ENCODE data around the gene CD34.
"Not testable (repeated sequence)": the region's sequence is repeated elsewhere in the genome, so short reads cannot be mapped to it uniquely, and the experiment has no call there.

CD34 gene

DNA sequence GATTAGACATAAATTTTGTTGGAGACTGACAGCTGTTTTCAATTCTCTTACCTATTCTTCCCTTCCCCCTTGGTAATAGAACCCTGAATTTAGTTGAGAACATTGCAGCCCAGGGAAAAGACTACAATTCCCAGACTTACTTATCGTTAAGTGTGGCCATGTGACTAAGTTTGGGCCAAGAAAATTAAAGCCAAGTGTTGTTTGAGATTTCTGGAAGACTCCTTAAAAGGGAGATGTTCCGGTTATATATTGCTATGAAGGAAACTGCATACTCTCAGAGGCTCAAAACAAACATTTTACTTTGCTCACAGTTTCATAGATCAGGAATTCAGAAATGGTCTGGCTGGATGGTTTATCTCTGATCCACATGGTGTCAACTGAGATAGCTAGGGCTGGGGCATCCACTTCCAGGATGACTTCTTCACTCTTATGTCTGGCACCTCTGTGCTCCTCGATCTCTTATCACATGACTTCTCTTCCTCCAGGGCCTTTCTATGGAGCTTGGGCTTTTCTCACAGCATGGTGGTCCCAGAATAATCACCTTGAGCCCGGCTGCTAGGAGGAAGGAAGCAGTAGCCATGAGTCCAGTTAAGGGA lies 22.4 kb upstream of the CD34 start:
- DNase-seq (ENCODE audit: low spot score): no peak

DNA sequence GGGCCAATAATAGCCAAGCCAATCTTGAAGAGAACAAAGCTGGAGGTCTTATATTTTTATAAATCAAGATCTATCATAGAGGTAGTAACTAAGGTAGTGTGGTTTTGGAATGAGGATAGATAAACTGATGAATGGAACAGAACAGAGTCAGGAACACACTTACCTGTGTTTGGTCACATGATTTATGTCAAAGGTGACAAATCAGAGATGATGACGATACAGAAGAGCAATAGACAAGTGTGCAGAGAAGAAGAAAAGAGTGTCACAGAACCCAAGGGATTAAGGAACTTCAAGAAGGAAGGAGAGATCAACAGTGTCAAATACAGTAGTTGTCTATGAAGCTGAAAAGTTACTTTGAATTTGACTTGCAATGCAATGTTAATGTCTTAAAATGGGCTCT lies 16.1 kb upstream of the CD34 start:
- DNase-seq (ENCODE audit: low spot score): no peak

DNA sequence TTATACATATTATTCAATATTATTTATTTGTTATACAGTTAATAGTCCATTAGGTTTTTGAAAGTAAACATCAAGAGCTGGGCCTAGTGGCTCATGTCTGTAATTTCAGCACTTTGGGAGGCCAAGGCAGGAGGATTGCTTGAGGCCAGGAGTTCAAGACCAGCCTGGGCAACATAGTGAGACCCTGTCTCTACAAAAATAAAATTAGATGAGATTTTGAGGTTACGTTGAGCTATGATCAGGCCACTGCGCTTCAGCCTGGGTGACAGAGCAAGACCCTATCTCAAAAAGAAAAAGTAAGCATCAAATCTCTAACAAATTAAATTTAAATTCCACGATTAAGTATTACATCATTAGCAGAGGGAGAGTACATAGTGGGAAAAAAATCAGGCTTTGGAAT lies 15.0 kb upstream of the CD34 start:
- DNase-seq (ENCODE audit: low spot score): not testable (repeated sequence)

DNA sequence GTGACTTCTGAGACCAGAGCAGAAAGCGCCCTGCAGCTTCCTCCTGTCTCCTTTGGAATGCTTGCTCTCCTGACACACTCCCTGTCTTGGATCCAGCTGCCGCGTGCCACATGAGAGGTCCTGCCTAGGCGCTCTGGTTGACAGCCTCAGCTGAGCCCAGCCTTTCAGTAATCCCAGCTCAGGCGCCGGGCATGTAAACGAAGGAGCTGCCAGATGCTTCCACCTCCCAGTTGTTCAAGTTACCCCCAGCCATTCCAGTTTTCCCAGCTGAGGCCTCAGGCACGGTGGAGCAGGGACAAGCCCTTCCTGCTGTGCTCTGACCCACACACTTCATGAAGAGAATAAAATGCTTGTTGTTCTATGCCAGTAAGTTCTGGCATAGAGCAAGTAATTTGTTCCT lies 14.3 kb upstream of the CD34 start:
- DNase-seq (ENCODE audit: low spot score): peak; percentile 61

DNA sequence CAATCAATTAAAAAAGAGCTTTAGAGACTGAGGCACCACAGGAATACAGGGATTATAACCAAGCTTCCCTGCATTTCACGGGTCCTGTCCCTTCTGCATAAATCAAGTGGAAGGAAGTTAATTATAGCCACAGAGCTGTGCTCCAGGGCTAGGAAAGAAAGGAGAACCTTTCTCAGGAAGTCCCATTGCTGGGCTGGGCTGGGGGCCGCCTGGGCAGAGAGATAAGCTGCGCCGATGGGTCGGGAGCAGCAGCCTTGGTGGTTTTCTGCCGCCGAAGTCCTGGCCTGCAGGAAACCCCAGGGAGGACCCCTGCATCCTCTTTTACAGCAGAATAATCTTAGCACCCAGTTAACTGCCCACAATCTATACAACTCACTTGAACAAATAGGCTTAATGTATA lies 12.6 kb upstream of the CD34 start:
- DNase-seq (ENCODE audit: low spot score): no peak

DNA sequence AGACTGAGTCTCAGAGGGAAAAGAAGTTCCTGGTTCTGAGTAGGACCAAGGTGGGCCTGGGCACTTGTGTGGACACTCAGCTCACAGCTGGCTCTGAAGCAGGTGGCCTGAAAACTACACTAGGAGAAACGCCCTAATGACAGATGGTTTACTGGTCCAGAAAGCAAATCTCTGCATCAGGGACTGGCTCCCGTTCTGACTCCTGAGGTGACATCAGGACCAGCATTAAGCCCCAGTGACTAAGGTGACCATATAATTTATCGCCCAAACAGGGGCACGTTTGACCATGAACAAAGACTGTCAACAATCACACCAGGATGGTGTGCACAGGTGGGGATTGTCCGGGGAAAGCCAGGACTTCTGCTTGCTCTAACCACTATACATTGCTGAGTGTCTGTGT lies 12.2 kb upstream of the CD34 start:
- DNase-seq (ENCODE audit: low spot score): no peak

DNA sequence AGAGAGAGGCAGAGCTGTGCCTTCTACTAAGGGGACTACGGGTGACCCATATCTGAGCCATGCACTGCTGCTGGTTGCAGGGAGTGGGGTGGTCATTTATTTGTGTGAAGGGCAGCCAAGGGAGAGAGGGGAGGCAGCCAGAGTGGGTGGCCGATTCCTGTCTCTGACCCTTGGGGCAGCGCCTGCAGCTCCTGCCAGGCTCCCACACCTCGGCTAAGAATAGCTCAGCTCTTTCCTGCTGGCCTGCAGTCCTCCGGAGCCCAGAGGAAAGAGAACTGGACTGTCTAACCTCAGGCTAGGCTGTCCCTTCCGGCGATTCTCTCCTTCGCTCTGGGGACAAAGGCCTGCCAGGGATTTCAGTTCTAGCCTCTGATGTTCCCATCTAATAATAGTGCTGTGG lies 11.6 kb upstream of the CD34 start:
- no peak for DNase-seq (ENCODE audit: low spot score)

DNA sequence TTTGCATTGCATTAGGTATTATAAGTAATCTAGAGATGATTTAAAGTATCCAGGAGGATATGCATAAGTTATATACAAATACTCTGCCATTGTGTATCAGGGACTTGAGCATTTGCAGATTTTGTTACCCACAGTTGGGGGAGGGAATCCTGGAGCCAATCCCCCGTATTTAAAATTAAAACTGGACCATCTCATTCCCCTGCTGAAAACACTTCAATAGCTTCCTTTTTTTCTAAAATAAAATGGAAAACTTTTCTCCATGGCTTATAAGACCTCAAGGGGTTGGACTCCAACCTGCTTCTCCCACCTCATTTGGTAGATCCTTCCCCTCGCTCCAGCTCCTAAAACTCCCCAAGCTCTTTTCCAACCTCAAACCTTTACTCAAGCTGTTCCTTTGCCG lies 10.4 kb upstream of the CD34 start:
- no peak for DNase-seq (ENCODE audit: low spot score)

DNA sequence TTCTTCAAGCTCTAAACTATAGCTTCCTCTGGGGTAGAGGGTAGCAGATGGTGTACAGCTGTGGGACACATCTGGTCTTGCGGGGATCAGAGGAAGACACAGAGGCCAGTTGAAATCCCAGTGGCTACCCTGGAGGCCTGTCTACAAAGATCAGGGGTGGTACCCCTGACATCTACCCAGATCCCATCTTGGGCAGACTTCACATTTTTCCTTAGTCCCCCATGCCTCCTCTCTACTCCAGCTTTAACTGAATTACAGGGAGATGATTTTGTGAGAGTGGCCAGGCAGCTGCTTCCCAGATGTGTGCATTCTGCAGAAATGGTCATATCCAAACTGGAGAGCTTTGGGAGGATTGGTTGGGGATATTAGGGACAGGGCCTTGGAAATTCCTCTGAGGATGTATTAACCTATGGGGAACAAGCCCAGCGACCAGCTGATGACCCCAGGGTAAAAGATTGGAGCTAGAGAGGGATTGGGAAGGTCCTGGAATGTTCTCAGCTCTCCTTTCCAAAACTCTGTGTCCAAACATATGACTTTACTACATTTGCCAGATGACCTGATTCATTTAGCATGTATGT lies 9.6 kb upstream of the CD34 start:
- DNase-seq (ENCODE audit: low spot score): no peak

DNA sequence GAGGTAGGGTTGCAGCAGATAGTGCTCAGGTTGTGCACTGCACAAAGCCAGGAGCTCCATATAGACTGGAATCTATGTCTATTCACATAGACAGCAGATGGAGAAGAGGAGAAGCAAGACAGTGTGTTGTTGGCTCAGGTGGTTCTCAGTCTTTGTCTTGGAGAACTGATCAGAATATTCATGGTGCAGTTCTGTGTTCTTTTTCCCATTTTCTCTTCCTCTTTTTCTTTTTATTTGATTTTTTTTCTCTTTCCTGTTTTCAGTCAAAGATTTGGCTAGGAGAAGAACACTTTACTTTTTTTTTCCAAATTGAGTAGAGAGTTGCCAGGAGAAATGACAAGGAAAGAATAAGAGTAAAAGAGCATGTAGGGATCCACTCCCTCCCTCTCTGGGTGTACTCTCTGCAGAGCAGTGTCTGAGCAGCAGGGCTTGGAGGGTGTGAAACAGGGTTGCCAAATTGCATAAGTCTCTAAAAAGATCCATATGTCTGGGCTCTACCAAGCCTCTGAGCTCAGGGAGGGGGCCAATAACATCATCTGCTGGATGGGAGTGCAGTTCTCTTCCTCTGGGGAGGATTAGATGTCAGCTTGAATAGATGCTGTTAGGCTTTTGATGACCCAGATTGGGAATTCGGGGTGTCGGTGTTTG lies 8.7 kb upstream of the CD34 start:
- DNase-seq (ENCODE audit: low spot score): no peak

DNA sequence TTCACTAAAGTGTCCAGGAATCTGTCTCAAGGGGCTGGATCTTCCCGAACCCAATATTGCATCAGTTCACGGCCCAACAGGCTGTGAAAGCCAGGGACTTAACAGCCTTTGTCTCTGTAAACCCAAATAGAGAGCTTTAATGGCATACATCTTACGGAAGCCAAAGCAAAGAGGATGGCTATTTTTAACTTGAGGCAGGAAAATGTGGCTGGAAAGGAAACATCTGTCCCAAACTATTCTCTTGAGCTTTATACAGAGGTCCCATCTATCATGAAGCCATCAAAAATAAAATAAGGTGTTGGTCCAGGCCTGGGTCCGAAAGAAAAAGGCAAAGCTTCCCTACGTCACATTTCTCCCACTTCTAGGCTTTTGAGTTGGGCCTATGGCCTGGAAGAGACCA lies 7.7 kb upstream of the CD34 start:
- DNase-seq (ENCODE audit: low spot score): no peak

DNA sequence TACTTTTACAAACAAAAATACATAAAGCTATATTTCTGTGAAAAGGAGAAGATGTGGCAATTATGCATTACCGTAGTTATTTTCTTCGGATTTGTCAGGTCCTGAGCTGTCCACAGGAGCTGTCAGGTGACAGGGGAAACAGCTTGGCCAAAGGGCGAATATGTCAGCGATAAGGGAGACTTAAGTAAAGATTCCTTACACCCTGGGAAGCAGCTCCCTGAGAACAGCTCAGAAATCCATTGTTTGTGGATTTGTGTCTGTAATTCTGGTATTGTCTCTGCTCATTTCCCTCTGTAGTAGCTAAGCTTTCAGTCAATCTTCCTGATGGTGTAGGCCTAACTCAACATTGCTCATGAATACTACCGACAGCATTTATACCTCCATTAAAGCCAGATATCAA lies 7.1 kb upstream of the CD34 start:
- DNase-seq (ENCODE audit: low spot score): no peak

DNA sequence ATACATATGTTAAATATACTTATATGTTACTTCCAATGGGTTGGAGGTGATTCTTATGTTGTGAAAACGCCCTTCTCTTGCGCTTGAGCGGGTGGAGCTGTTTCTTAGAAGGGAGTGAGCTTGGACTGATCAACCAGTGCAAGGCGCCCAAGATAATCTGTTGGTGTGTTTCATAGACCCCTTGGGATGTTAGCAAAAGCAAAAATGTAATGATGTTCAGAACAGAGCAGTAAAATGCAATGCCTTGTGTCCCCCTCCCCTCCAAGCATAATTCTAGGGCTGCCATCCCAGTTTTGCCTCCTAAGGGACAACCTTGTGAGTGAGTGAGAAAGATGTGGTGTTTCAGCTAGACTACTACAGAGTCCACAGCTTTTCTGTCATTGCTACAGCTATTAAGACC lies 6.2 kb upstream of the CD34 start:
- DNase-seq (ENCODE audit: low spot score): no peak

DNA sequence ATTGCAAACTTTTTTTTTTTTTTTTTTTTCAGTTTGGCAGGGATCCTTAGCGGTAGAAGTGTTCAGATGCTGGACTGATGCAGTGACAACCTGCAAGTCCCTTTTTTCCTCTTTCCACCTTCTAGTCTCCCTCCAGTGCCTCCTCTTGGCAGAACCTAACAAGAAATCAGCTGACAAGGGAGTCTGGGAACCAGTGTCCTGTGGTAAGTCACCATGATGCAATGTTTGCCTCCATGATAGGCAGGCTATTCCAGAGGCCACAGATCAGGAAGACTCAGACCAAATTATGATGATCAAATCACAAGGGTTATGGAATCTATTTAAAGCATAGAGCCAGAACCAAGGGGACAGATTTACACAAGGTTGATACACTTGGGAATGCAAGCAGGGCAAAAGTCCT lies 3.0 kb upstream of the CD34 start:
- DNase-seq (ENCODE audit: low spot score): no peak

DNA sequence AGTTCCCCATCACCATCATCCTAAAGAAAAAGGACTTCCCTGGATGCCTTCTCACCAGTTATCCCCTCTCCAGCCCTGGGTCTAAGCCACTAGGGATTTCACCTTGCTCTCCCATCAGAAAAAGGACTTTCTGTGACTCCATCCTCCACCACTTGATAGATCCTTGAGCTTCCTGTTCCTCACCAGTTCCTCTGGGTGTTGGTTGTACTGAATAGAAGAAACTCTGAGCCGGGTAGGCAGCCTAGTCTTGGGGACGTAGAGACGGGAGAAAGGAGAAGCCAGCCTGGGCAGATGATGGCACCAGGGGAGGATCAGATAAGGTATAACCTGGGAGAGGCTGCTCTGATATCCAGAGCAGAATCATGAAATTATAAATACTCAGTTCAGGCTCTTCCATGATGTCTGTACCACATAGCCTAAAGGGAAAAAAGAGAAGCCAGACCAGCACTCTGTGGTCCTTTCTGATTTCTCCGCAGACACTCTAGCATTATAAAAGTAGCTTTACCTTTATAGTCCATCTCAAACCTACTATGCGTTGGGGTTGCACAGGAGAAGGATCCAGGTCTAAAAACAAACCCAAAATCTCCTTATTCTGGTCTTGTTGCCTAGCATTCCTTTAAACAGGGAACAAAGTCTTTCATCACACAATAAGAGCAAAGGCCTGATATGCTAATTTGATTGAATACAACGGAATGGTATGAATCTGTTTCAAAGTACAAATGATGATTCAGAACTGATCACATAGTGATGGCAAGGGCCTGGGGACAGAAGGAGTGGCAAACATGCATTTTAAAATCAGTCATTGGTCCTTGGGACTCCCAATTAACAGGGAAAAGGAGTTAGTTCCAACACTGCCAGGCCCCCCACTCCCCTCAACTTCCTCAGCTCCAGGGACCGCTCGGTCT lies 1.2 kb upstream of the CD34 start:
- no peak for DNase-seq (ENCODE audit: low spot score)

DNA sequence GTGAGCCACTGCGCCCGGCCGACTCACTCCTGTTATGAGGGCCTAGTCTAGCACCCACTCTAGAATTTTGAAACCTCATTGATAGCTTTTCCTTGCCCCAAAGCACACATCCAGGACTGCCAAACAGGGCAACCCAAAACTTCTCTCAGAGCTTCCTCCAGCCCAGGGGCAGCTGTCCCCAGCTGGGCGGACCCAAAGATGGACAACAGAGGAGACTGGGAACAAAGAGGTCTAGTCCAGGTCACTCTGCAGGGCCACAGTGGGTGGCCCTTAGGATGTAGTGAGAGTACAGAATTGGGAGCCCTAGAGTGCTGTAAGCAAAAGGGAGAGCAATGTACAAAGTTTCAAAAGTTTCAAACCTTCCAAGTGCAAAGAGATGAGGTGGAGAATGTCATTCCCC lies 1.2 kb downstream of the CD34 start:
- no peak for DNase-seq (ENCODE audit: low spot score)

DNA sequence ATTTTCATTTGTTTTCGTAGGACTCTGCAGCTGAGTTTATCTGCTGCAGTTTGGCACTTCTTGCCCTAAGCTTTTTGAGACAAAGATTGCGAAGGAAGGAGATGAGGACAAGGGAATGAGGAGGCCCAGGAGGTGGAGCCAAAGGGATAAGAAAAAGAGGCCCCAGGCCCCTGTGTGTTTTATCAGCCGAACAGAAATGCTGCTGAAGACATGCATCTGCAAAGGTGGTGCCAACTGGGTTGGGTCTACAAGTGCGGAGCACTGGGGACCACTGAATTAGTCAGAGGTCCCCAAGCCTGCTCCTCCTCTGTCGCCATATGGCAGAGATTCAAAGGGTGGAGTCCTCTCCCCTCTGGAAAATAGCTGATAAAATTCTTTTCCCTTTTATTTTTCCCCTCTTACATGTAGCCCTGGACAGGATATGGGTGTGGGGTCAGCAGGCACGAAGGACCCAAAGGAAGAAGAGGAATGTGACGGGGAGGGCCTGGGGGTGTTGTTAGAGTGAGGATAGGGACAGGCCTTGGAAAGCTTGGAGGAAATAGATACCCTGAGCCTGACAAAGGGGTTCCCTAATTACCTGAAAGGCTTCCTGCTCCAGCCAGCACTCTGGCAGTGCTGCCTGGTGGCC lies 2.7 kb downstream of the CD34 start:
- DNase-seq (ENCODE audit: low spot score): no peak

DNA sequence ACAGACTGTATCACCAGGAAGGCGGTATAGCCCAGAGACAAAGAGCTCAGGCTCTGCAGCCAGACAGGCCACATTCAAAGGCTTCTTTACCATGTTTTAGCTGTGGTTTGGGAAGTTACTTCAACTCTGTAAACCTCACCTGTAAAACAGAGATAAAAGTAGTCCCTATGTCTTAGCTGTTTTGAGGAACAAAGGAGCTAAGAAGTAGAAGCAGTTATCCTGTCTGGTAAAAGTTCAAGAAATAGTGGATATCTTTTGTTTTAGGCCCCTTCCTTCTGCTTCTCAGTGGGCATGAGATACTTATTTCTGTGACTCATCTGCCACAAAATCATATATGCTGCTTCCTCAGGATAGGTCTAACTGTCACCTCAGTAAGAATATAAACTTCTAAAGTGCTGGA lies 6.5 kb downstream of the CD34 start:
- no peak for DNase-seq (ENCODE audit: low spot score)

DNA sequence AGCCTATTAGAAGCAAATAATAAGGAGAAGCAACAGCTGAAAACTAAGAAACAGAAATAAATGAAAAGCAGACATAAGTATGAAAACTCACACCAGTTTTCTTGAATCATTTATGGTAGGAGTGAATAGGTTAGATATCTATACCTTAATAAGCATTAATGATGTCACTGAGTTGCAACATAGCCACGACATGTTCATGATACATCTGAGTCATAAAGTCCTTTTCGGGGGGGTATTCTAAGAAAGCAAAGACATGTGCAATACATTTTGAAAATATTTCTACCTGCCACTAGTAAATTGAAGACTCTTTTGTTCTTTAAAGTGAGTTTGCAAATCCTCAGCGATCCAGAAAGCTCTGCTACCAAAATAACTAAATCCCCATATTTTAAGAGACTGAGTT lies 7.2 kb downstream of the CD34 start:
- DNase-seq (ENCODE audit: low spot score): no peak

DNA sequence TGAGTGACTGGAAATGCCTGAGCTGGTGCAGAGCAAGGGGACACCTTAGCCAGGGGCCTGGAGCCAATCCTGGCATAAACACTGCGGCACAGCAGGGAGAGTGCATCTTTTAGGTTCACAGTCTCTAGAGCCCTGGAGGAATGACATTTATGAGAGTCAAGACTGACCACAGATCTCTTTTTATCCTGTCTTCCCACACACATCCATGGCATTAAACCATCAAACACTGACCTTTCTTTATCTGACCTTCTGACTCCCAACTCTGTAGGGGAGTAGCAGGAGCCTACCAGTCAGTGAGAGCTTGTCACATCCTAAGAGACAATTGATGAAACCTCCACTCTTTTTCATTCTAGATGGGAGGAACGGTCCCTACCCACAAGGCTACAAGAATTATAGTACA lies 7.9 kb downstream of the CD34 start:
- no peak for DNase-seq (ENCODE audit: low spot score)

DNA sequence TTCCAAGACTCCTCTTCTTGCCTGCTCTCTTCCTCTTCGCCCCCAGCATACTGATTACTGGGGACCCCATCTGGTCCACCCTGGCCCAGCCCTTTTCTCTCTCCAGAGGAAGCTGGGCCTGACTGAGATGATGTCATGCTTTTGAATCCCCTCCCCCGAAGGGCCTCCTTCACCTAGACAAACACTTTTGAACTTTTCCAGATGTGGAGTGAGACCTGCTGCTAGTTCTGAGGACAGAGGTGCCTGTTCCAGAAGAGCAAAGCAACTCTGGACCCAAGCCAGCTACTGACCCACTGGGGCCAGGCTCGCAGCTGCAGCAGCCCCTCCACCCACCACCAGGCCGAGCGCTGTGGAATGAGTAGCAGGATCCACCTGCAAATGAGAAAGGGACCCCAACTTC lies 8.4 kb downstream of the CD34 start:
- DNase-seq (ENCODE audit: low spot score): no peak

DNA sequence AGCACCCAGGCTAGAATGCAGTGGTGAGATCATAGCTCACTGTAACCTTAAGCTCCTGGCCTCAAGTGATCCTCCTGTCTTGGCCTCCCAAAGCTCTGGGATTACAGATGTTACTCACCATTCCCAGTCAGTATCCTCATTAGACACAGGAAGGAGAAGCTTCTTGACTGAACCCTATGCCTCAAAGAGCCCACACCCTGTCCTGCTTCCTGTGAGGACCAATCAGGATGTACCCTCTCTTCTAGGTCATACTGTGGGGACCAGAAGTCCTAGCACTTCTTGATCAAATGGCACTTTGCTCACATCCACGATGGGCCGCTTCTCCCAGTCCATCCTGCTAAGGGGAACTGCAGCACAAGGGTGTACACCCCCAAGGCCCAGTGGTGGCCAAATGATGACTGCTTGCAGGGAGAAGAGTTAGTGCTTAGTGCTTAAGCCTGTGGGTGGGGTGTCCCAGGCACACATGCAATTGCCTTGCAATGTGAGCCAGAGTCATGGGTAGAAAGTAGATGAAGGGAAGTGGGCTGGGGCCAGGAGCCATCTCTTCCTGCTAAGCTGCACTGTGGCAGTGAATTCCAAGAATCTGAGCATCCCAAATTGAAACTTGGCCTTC lies 9.8 kb downstream of the CD34 start:
- DNase-seq (ENCODE audit: low spot score): no peak
